H1 (cell line): ENCODE results near the gene RNF26. TPM values are rescaled to one million over a fixed set of nuclear protein-coding genes. Genes with fewer than 3 reads are reported as not detected.

Source experiments
- BACH1 ChIP-seq: IDR thresholded peaks from 2 replicates; pipeline ENCODE4 v1.6.1; 2012; ENCODE audit warnings: low read length, improper control_type of control experiment
- BCL11A ChIP-seq, 2 experiments: IDR thresholded peaks; one replicate each; pipeline ENCODE4 v1.6.1; 2011; ENCODE audit warnings: low read depth in 2 of 2, low read length in 2 of 2, mild to moderate bottlenecking in 2 of 2
- CBX5 ChIP-seq: fragments of 300-800, 300-1000 bp; sonication (generic); IDR thresholded peaks from 2 replicates; pipeline ENCODE4 v1.7.1; 2016; ENCODE audit warnings: antibody characterized with exemption, low read length, low read depth
- CHD1 ChIP-seq: IDR thresholded peaks from 2 replicates; pipeline ENCODE4 v1.6.1; 2012; ENCODE audit warnings: low read depth, low read length, improper control_type of control experiment
- CHD2 ChIP-seq: IDR thresholded peaks from 2 replicates; pipeline ENCODE4 v1.6.1; 2012; ENCODE audit warnings: low read length, improper control_type of control experiment
- CTCF ChIP-seq, 3 experiments: IDR thresholded peaks; 1 replicate in 2 of 3; 2 replicates in 1 of 3; pipeline versions ENCODE4 v1.5.1 to v1.6.1; 2011; ENCODE audit warnings: low read length in 3 of 3, mild to moderate bottlenecking in 3 of 3, inconsistent platforms in 2 of 3, low read depth in 1 of 3, moderate library complexity in 1 of 3; ENCODE audit not compliant: insufficient read depth in 1 of 3; ENCODE audit errors: control extremely low read depth in 1 of 3
- KDM4A ChIP-seq: IDR thresholded peaks from one replicate; pipeline ENCODE4 v1.7.1; 2012; ENCODE audit warnings: low read depth, mild to moderate bottlenecking, moderate library complexity, low read length, inconsistent platforms; ENCODE audit not compliant: severe bottlenecking
- MAX ChIP-seq: IDR thresholded peaks from 2 replicates; pipeline ENCODE4 v1.6.1; 2012; ENCODE audit warnings: inconsistent platforms
- NANOG ChIP-seq: IDR thresholded peaks from 2 replicates; pipeline ENCODE4 v1.6.1; 2011; ENCODE audit warnings: low read length, low read depth, mild to moderate bottlenecking, inconsistent platforms; ENCODE audit not compliant: insufficient read depth, poor library complexity, severe bottlenecking
- PHF8 ChIP-seq: fragments of 200-600 bp; sonication (generic); conservative IDR thresholded peaks from 2 replicates; pipeline ENCODE4 v1.7.1; 2012; ENCODE audit warnings: low read depth, mild to moderate bottlenecking, inconsistent platforms, low read length, moderate library complexity
- POLR2AphosphoS5 ChIP-seq: IDR thresholded peaks from 2 replicates; pipeline ENCODE4 v1.6.1; 2011; ENCODE audit warnings: low read depth, low read length
- RFX5 ChIP-seq: IDR thresholded peaks from 2 replicates; pipeline ENCODE4 v1.6.1; 2011; ENCODE audit warnings: low read depth, low read length, improper control_type of control experiment, borderline replicate concordance
- RNF2 ChIP-seq: fragments of 200-900, 300-1000 bp; sonication (generic); IDR thresholded peaks from 2 replicates; pipeline ENCODE4 v1.7.1; 2016; ENCODE audit warnings: borderline replicate concordance, low read depth, mild to moderate bottlenecking, antibody characterized with exemption, low read length; ENCODE audit not compliant: poor library complexity, severe bottlenecking; ENCODE audit errors: missing control alignments
- SAP30 ChIP-seq: fragments of 300-600 bp; sonication (generic); IDR thresholded peaks from 2 replicates; pipeline ENCODE4 v1.7.1; 2012; ENCODE audit warnings: low read length, moderate library complexity, mild to moderate bottlenecking, inconsistent platforms; ENCODE audit not compliant: insufficient read depth, insufficient replicate concordance
- SIX5 ChIP-seq: IDR thresholded peaks from 2 replicates; pipeline ENCODE4 v1.6.1; 2011; ENCODE audit warnings: mild to moderate bottlenecking, low read depth, low read length
- SP4 ChIP-seq: IDR thresholded peaks from 2 replicates; pipeline ENCODE4 v1.6.1; 2012; ENCODE audit warnings: low read length, inconsistent platforms
- SUZ12 ChIP-seq: fragments of 200-600 bp; sonication (generic); IDR thresholded peaks from 2 replicates; pipeline ENCODE4 v1.6.1; 2012; ENCODE audit warnings: mild to moderate bottlenecking, inconsistent platforms, low read length, moderate library complexity, mixed read lengths
- USF2 ChIP-seq: IDR thresholded peaks from 2 replicates; pipeline ENCODE4 v1.6.1; 2011; ENCODE audit warnings: low read length, improper control_type of control experiment
- ZNF274 ChIP-seq: IDR thresholded peaks from 2 replicates; pipeline ENCODE4 v1.7.0; 2012; ENCODE audit warnings: low read length, borderline replicate concordance; ENCODE audit errors: extremely low read depth
- polyA plus RNA-seq, 7 experiments: library from polyadenylated mRNA; depleted of rRNA in 3 of 7; stranded (reverse) in 5 of 7; unstranded in 2 of 7; fragments of >200 nt in 5 of 7; fragments of 200-250 nt in 2 of 7; gene quantifications; 1 replicate in 5 of 7; 2 replicates in 1 of 7; 4 replicates in 1 of 7; pipeline versions ENCODE4 v1.2.1 to v1.2.3, GENCODE V29; 2011 to 2013; ENCODE audit warnings: missing spikeins in 2 of 7, mixed read lengths in 2 of 7
- total RNA-seq: library from RNA; stranded (reverse); fragmentation: NEBNext Ultra II Directional; extraction: Animal tissue kit (Norgen Biotek cat#: 25700); gene quantifications from 2 replicates; pipeline ENCODE4 v1.2.1, GENCODE V29; 2021

RNF26 gene
- total and polyA plus RNA-seq, 2 of the 8 experiments (the other 6 are each of a cell fraction or from before 2014, with no cell fraction given) = 82.7 to 84.0 TPM

GRCh38 chr11:119337581-119338317, 3.4 kb downstream of the RNF26 start (continued):
- TF ChIP-seq SAP30 (no peak), CHD1 (no peak), BACH1 (no peak), BCL11A (IDR thresholded peaks at IDR 0.05; ENCODE audit: low read depth in 2 of 2, low read length in 2 of 2) (no peak), POLR2AphosphoS5 (peak; percentile 79), KDM4A (no peak), NANOG (no peak), CHD2 (no peak), CTCF (IDR thresholded peaks at IDR 0.05; ENCODE audit: control extremely low read depth in 1 of 3, insufficient read depth in 1 of 3, low read depth in 1 of 3, low read length in 3 of 3) (no peak), MAX (no peak), CBX5 (no peak), SIX5 (no peak), PHF8 (no peak), RNF2 (no peak), RFX5 (no peak), SUZ12 (no peak), ZNF274 (no peak), USF2 (peak; percentile 83), SP4 (peak; percentile 54; the same call in 1 of the 2 replicates)
